ENCODE measurements around the gene SDCCAG8.

SDCCAG8 gene

DNA sequence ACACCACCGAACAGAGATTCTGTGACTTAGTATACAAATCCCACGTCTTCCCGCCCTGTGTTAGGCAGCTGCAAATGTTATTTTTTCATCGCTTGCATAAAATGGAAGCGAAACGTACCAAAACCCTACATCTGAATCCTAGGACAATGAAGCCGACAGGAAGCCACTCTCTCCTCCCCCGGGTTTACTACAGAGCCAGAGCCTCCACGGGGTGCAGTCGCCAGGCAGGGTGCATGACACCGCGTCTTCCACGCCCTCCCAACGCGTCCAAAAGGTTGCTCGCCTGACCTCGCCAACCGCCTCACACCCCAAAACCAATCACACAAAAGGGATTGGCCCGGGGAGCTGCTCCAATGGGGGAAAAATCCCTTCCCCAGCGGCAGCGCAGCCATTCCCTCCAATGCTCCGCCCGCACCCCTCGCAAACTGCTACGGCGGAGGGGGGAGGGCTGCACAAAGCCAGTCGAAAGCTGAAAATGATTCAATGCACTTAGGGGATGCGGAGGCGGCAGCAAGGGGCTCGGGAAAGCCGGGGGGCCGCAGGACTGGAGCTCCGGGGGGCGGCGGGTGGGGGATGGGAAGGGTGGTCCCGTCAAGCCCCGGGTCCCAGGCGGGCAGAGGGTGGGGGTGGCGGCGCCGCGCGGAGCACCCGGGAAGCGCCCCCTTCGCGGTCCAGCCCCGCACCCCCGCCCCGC is 1.5 kb upstream of the SDCCAG8 start:
- peak; percentile 66 for DNase-seq (ENCODE audit: low read depth)

DNA sequence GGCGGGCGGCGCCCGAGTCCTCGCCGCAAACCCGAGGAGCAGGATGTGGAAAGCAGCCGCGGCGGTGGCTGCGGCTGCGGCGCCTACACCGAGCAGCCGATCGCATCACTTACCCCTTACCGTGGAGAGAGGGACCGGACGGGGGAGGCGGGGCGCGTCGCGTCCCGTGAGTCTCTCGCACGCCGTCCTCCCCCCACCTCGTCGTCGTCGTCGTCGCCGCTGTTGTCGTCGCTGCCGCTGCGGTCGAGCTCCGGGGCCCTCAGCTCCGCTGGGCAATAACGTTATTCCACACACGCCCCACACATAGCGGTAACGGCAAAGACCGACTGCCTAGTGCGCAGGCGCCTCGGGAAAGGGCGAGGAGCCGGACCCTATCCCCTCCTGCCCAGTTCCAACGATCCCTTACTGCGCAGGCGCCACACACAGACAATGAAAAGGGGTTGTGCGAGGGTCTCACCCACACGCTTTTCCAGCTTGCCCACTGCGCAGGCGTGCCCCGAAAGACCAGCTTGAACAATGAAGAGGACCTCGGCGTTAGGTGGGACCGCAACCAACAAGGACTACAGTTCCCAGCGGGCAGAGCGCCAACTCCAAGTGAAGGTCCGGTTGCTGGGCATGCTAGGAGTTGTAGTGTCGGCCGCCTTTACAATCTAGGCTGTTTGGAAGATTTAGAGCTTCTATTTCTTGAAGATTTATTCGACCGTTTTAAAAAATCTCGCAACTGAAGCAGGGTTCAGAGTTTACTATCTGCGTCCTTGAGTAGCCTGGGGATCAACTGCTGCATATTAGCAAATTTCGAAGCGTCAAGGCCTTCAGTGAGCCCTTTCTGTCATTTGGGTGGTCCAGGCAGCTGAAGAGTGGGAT is 682 bp upstream of the SDCCAG8 start, which contains the start of gene CEP170:
CEP170 (minus strand) TSS at position 355 of the 864 bp plus-strand sequence. CDS start 30,001 bp downstream, outside the sequence.
- peak; percentile 100 for DNase-seq (ENCODE audit: low read depth)

DNA sequence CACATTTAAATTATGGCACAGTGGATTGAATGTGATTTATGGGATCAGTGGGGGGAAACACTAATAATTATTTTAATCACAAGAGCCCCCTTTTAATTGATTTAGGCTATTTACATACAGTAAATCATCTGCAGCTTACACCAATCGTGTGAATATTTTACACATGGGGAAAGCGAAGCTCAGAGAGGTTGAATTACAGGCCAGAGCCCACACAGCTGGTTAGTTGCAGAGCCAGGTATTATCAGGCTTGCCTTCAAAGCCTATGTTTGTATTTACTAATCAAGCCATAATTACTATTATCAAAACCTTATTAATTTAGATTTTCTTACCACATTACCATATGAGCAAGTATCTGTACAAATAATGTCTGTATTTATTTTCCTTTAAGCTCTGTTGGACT is 749 bp downstream of the SDCCAG8 start:
- DNase-seq (ENCODE audit: low read depth): no peak

DNA sequence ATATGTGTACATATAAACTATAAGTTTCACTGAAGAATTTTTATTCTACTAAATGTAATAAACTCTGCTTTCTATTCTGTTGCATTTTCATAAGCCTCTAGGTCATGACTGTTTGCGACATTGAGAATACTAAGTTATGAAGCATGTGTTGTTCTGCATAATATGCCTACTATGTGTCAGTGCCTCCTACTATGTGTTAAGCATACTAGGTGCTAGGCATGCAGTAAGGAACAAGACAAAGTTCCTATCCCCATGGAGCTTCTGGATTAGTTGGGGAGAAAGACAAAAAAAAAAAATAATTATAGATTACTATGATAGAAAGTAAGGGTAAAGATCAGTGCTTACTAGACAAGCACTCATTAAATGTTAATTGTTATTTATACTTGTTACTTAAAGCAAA is 1.3 kb downstream of the SDCCAG8 start:
- DNase-seq (ENCODE audit: low read depth): no peak

DNA sequence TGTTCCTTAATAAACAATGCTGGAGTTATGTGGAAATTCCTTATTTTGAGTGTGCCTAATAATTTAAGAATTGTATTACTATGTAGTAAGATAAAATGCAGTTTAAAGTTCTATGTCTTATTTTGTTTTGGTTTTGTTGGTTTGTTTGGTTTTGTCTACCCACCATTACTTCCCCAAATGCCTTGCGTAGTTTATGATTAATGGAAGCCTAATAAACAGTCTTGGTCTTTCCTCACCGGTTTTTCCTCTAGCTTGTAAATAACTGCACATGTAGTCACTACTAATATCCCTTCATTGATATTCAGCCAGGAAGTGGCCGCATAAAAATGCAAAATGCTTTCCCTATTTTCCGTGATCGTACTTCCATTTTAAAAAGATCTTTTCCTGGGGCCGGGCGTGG is 2.9 kb downstream of the SDCCAG8 start:
- no peak for DNase-seq (ENCODE audit: low read depth)

DNA sequence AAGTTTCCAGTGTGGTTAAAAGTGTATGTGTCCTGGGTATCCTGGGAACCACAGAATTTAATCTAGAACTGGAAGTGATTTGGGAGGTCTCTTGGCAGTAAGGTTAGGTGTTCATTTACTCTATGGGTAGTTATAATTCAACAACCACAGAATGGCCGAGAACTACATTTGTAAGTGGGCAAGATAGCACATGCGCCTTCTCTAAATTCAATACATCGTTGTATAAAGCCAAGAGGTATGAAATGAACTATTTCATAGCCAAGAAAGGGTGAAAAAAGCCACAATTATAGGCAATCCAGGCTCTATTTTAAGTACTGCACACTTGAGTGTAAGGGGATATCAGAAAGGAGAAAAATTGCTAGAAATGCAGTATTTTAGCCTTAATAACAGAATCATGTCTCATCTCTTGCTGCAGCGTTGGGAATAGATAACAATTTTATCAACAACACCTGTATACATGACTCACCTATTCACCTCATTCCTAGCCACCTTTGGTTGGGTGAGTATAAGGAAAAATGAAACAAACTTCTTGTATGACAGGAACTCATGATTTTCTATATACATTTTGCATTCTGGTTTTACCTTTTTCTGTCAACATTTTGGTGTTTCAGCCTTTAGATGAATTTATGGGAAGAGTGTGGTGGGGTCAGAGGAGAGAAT is 4.5 kb downstream of the SDCCAG8 start:
- DNase-seq (ENCODE audit: low read depth): no peak

DNA sequence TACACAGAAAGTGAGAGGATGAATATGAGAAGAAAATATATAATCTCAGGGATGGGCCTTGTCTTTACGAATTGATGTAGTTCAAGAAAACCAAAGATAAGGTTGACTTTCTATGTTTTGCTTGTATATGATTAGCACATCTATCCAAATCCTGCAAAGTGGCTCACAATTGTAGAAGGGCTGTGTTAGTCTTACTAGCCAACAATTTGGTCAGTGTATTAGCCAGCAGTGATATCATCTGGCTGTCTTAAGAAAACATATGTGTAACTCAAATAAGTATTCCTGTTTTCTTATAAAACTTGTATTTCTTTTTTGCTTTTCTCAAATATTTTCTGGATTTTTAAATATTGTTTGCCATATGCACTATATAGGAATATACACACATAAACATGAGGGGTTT is 5.5 kb downstream of the SDCCAG8 start:
- DNase-seq (ENCODE audit: low read depth): no peak

DNA sequence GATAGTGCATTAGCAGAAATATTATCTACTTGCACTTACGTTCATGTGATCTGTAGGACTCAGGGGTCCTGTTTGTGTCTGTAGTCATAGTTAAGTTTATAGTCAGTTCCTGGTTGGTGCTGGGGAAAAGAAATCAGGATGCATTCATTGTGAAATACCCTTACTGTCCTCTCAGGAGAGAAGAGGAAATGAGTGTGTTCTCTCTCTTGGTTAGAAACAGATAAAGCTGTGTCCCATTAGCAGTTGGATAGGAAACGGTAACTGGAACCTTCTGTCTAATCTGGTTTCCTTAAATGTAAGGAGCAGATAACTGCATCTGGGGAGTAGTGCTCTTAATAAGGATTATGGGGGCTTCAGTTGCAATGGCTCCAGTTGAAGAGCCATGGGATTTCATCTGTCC is 8.9 kb downstream of the SDCCAG8 start:
- DNase-seq (ENCODE audit: low read depth): no peak

DNA sequence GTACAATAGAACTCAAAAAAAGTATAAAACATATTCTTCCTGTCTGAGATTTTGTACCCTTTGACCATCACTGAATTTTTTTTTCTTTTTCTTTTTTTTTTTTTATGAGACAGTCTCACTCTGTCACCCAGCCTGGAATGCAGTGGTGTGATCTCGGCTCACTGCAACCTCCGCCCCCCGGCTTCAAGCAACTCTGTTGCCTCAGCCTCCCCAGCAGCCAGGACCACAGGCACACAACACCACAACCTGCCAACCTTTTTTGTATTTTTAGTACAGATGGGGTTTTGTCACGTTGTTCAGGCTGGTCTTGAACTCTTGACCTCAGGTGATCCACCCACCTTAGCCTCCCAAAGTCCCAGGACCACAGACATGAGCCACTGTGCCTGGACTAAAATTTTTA is 10.4 kb downstream of the SDCCAG8 start:
- no peak for DNase-seq (ENCODE audit: low read depth)

DNA sequence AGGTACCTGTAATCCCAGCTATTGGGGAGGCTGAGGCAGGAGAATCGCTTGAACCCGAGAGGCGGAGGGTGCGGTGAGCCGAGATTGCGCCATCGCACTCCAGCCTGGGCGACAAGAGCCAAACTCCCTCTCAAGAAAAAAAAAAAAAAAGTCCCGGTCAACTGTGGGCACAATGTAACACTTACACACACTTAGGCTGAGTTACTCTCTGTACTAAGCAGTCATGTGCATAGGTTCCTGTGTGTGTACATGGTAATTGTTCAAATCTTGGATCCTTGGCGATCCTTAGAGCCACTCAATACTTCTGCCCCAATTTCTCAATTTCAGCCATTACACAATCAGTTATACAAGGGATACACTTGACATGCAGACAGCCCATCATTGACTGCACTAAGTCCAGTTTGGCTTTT is 11.6 kb downstream of the SDCCAG8 start:
- no peak for DNase-seq (ENCODE audit: low read depth)

DNA sequence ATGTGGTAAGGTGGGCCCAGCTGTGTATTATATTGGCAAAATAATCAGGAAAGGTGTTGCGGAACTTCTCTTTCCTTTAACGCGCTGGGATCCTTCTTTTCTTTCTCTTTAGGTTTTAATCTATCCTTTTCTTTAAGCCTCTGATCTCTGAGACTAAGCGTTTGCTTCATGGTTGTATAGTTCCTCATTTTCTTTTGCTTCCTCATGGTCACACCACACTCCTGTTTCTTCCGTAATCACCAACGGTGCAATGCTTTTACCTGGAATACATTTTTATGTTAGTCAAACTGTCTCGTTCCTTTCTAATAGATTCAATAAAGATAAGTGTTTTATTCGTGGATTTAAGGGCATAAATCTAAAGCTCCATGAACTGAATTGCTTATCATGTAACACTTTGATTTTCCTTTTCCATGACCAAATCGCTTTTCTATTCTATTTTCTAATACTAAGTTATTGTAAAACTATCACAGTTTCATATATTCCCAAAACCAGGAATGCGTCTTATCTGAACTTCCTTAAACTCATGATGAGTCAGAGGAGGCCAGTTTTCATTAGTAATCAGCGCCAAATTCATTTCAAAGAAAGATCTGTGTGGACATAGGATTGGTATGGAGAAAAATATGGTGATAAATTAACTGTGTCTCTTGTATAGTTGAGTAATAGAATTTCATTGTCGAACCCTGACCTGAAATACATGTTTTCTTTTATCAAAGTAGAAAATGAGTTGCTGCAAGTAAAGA is 12.2 kb downstream of the SDCCAG8 start:
- no peak for DNase-seq (ENCODE audit: low read depth)

DNA sequence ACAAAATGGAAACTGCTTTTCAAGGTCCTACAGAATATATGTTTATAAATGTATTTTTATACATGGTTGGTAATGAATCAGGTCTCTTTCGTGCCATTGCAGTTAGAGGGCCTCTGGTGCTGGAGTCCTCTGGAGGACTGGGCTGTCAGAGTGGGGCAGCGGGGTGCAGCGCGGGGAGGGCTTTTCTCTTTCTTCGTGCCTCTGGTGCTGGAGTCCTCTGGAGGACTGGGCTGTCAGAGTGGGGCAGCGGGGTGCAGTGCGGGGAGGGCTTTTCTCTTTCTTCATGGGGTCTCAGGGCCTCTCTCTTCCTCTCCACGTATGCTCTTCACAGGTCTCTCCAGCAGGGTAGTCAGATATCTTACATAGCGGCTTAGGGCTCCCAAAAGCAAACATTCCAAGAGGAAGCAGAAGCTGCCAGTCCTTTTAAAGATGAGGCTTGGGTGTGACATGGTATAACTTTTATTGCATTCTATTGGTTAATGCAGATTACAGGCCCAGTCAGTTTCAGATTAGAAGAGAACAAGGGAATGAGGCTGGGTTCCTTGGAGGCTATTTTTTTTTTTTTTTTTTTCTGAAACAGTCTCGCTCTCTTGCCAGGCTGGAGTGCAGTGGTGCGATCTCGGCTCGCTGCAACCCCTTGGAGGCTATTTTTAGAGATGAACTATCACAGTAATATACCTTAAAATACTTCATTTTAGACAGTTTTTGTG is 13.1 kb downstream of the SDCCAG8 start:
- DNase-seq (ENCODE audit: low read depth): no peak

DNA sequence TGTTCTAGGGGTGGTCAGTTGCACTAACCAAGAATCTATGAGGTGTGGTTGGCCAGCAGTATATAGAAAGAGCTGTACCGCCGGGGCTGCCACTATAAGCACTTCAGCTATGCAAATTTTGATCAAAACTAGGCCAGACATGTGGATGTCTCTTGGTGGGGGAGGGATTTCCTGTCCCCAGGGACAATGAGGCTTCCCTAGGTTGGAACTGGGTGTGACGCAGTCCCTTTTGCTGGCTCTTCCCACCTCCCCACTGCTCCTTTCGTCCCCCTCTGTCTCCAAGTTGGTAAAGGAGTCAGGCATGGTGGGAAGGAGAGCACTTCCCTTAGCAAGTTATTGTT is 13.6 kb downstream of the SDCCAG8 start:
- no peak for DNase-seq (ENCODE audit: low read depth)

DNA sequence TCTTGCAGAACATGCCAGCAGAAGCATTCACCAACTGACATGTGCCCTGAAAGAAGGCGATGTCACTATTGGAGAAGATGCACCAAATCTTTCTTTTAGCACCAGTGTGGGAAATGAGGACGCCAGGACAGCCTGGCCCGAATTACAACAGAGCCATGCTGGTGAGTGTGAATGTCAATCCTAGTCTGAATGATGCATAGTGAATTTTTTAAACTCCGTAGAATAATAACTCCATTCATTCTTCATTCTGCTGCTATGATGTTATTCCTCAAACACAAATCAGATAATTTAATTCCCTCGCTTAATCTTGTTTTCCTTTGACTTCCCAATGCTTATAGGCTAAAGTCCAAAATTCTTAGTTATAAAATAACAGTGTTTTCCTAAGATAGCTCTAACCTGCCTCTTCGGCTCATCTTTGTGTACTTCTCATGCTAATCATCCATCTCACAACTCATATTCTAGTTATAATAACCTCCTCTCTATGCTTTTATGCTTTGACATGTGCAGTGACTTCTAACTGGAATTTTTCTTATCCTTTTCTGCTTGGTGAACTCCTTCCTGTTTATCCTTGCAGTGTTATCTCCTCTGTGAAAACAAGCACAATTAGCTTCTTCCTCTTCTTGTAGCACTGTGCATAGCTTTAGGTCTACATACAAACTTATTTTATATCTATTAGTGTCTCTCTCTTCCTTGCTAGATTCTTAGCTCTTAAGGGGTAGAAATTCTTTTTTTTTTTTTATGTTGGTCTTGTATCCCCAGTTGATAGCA is 14.4 kb downstream of the SDCCAG8 start:
- DNase-seq (ENCODE audit: low read depth): no peak

DNA sequence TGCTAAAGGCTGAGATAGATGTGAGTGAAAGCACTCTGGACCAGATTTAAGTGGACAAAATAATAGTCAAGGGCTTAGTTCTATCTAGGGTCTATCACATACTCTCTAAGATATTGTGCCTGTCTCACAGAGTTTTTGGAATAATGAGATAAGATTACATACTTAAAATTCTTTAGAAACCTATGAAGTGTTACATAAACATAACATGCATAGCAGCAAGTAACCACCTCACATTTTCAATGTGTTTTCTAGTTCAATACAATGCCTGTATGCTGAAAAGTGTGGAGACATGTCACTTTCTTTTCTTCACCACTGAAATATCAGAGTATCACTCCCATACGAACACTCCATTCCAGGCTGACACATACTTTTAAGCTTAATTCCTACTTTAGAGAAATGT is 16.2 kb downstream of the SDCCAG8 start:
- DNase-seq (ENCODE audit: low read depth): no peak

DNA sequence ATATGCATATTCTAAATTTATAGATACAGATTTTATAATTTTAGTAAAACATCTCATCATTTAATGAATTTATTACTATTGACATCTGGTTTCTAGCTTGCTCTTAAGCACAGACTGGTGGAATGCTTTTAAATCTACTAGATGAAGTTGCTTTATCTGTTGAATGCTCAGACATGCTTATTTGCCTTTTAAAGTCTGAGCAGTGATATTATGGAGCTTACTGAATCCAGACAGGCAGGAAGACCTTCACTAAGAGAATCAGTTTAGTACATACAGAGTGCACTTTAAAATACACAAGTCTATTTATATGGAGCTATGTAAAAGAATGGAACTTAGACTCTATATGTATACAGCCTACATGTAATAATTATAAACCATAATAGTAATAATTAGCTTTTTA is 16.6 kb downstream of the SDCCAG8 start:
- no peak for DNase-seq (ENCODE audit: low read depth)

DNA sequence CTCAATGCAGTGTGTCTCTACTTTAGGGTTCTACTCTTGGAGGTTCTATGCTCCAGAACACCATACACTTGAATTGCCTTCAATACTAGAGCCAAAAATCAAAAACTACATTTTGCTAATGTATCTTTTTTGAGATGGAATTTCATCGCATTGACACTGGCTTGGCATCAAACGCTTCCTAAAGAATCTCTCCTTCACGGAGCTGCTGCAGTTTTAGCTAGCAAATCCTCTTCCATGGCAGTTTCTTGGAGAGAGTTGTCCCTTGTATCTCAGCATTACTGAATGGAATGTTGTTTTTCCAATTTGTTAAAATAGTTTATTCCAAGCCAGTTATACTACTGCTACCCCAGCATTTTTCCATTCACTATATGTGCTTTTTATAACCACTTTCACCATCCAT is 17.7 kb downstream of the SDCCAG8 start:
- no peak for DNase-seq (ENCODE audit: low read depth)

DNA sequence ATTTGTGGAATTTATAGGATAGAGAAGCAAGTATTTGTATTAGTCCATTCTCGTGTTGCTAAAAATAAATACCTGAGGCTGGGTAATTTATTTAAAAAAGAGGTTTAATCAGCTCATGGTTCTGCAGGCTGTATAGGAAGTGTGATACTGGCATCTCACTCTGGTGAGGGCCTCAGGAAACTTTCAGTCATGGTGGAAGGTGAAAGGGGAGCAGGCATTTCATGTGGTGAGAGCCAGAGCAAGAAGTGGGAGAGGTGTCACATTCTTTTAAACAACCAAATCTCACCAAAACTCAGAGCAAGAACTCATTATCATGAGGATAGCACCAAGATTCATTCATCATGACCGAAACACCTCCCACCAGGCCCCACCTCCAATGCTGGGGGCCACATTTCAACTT is 18.1 kb downstream of the SDCCAG8 start:
- DNase-seq (ENCODE audit: low read depth): no peak

DNA sequence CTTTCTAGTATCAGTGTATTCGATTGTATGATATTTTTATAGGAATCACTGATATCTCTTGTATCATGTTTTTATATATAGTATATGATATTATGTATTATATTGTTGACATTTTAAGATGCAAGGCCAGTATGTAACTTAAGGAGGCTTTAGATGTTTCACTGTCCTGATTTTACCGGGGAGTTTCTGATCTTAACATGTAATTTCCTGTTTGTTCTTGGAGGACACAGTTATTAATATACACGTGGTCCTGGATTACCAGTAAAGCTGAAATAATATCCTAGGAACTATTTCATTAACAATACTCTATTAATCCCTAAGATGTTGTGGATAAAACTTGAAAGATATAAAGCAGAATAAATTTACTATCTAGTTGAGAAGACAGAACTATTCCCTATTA is 19.5 kb downstream of the SDCCAG8 start:
- DNase-seq (ENCODE audit: low read depth): no peak

DNA sequence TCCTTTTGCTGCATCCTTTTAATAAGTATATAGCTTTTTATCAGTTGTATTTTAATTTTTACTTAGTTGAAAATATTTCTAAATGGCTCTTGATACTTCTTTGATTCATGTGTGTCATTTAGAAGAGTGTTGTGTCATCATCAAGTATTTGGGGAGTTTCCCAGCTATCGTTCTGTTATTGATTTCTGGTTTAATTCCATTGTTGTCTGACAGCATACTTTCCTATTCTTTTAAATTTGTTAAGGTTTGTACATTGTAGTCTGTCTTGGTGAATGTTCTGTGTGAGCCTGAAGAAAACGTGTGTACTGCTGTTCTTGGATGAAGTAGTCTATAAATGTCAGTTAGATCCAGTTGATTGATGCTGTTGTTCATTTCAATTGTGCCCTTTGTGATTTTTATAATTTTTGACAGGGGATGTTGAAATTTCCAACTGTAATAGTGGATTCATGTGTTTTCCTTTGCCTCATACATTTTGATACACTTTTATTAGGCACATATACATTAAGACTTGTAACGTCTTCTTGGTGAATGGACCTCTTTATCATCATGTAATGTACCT is 24.8 kb downstream of the SDCCAG8 start:
- DNase-seq (ENCODE audit: low read depth): no peak

DNA sequence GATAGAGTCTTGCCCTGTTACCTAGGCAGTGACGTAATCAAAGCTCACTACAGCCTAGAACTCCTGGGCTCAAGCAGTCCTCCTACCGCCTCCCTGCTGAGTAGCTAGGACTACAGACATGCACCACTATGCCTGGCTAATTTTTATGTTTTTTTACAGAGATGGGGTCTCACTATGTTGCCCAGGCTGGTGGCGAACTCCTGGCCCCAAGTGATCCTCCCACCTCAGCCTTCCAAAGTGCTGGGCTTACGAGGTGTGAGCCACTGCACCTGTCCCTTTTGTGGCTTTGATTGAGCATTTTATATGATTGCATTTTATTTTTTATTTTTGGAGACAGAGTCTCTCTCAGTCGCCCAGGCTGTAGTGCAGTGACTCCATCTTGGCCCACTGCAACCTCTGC is 25.8 kb downstream of the SDCCAG8 start:
- no peak for DNase-seq (ENCODE audit: low read depth)

Data from CMK (cell line).